GM20000 (cell line): ENCODE measurements around the gene ACIN1.

Experiments used
- DNase-seq: peaks from one replicate; pipeline ENCODE4 v3.0.0; 2012; ENCODE audit warnings: low spot score
- CTCF ChIP-seq: IDR thresholded peaks from 2 replicates; pipeline ENCODE4 v1.5.1; 2012; ENCODE audit warnings: mild to moderate bottlenecking, control low read depth; ENCODE audit errors: extremely low read depth, missing control alignments

ACIN1 gene

GRCh38 chr14:23137192-23137812 is 42.4 kb upstream of the ACIN1 start:
- TF ChIP-seq CTCF = no peak
- DNase-seq = no peak

GRCh38 chr14:23136566-23137133 is 41.7 kb upstream of the ACIN1 start:
- no peak for DNase-seq
- TF ChIP-seq CTCF = no peak

- no peak for DNase-seq
- TF ChIP-seq CTCF = no peak
Observed at GRCh38 chr14:23132970-23133369, 38.0 kb upstream of the ACIN1 start.

- TF ChIP-seq CTCF = no peak
Observed at GRCh38 chr14:23131482-23131881, 36.5 kb upstream of the ACIN1 start.

GRCh38 chr14:23130871-23131270 is 35.9 kb upstream of the ACIN1 start:
- no peak for TF ChIP-seq CTCF
- no peak for DNase-seq

More at GRCh38 chr14:23131482-23131881, 36.5 kb upstream of the ACIN1 start:
- no peak for DNase-seq

GRCh38 chr14:23129759-23130316 is 34.9 kb upstream of the ACIN1 start:
- DNase-seq = no peak
- no peak for TF ChIP-seq CTCF

- no peak for DNase-seq
- TF ChIP-seq CTCF = no peak
Observed at GRCh38 chr14:23128969-23129758, 34.2 kb upstream of the ACIN1 start.
